Retinal pigment epithelial cell (primary cell): ENCODE results near the gene NCKAP5.

Experiments used
- DNase-seq: peaks from one replicate; pipeline ENCODE4 v3.0.0-alpha.2; 2010; ENCODE audit warnings: low read depth
- H3K4me3 ChIP-seq: 2 replicates; pipeline ENCODE4 v1.5.1; 2011; ENCODE audit warnings: mild to moderate bottlenecking, low read length, control low read depth, moderate library complexity
- TF ChIP-seq, protein P1 (sequence below): conservative IDR thresholded peaks from 2 replicates; pipeline ENCODE4 v1.5.1; 2011; ENCODE audit warnings: low read depth, low read length, control low read depth, inconsistent platforms

Gene NCKAP5

GRCh38 chr2:133541797-133542196, 26.5 kb downstream of the NCKAP5 start:
- no peak for DNase-seq
- no peak overlapping the region for H3K4me3 ChIP-seq
- TF ChIP-seq, protein P1, sequence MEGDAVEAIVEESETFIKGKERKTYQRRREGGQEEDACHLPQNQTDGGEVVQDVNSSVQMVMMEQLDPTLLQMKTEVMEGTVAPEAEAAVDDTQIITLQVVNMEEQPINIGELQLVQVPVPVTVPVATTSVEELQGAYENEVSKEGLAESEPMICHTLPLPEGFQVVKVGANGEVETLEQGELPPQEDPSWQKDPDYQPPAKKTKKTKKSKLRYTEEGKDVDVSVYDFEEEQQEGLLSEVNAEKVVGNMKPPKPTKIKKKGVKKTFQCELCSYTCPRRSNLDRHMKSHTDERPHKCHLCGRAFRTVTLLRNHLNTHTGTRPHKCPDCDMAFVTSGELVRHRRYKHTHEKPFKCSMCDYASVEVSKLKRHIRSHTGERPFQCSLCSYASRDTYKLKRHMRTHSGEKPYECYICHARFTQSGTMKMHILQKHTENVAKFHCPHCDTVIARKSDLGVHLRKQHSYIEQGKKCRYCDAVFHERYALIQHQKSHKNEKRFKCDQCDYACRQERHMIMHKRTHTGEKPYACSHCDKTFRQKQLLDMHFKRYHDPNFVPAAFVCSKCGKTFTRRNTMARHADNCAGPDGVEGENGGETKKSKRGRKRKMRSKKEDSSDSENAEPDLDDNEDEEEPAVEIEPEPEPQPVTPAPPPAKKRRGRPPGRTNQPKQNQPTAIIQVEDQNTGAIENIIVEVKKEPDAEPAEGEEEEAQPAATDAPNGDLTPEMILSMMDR: no peak

DNA sequence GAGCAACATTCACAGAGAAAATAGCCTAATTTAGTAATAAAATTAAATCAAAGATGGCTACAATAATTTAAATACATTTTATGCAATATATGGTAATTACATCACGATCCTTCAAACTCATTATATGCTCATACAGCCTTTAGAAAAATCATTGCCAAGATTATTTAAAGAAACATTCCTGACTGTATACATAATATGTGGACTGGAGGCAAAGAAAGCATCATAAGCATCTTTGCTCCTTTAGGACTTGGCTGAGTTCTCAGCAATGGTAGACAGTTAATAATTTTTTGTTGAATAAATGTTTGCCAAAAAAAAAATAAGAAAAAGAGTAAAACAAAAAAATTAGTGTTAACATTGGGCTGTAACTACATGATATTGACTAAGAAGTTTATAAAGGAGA, 26.9 kb downstream of the NCKAP5 start:
- TF ChIP-seq, protein P1: no peak
- no peak for DNase-seq
- H3K4me3 ChIP-seq: no peak overlapping the region

GRCh38 chr2:133532919-133533318, 35.3 kb downstream of the NCKAP5 start:
- DNase-seq: no peak
- TF ChIP-seq, protein P1: no peak
- no peak overlapping the region for H3K4me3 ChIP-seq

DNA sequence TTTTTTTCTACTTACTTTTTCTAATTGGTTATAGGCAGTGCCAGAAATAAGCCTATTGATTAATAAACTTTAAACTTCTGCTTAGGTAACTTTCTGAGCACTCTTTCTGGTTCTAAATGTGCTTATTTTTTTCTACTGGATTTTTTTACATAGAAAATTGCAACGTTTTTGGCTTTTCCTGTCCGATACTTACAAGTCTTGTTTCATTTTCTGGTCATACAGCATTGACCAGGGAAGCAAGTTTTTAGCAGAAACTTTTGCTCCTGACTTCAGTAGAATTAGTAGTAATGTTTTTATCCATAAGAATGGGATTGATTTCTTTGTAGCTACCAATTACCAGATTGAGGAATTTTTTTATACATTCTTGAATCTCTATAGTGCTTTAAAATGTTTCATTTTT, 36.9 kb downstream of the NCKAP5 start:
- DNase-seq: no peak
- H3K4me3 ChIP-seq: no peak overlapping the region
- TF ChIP-seq, protein P1: no peak

DNA sequence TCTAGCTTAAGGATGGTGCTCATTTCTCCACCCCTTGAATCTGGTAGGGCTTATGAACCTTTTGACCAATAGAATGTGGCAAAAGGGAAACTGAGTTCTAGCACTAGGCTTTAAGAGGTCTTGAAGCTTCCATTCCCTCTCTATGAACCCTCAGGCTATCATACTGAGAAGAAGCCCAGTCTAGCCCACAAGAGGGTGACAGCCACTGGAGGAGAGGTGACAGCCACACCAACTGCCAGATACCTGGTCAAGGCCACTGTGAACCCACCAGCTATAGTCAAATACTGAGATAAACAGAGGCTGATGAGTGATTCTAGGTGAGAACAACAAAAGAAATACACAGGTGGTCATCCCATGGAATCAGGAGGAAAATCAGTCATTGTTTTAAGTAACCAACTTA, 37.6 kb downstream of the NCKAP5 start:
- H3K4me3 ChIP-seq: no peak overlapping the region
- TF ChIP-seq, protein P1: no peak
- DNase-seq: no peak

DNA sequence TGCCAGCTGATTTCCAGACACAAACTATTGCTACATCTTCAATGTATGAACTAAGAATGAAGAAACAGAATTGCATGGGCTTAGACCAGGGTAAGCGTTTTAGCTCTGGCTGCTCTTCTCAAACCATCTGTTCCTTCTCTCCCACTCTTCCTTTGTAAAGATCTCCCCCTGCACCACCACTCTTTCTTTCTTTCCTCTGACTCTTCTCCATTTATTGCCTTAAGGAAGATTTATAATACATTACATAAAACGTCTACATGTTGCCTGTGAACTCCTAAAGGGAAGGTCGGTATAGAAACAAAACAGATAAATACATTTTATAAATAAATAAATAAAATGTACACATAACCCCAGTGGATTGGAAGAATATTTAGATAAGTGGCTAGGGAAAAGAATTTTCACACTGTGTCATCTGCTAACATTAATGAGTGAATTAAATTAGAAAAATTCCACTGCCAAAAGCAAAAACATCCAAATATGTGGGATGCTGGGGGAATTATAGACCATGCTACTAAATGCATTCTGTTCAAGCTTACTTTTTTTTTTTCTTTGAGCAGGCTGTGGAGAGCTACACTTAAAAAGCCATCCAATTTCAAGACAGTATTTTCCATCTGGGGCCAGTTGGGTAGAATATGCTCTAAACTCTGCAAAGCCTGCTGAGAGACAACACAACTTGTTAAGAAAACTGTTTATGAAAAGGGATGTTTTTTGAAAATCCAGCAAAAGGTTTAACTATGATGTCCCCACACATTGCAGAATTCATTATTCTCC, 41.5 kb downstream of the NCKAP5 start:
- no peak overlapping the region for H3K4me3 ChIP-seq
- TF ChIP-seq, protein P1: no peak
- DNase-seq: no peak
